Glutamatergic neuron (in vitro differentiated cells): ENCODE measurements around the gene DPPA4. TPM values are rescaled to one million over a fixed set of nuclear protein-coding genes. Genes with fewer than 3 reads are reported as not detected.
A peak's percentile ranks its signal among the peaks of the same experiment; 100 is the strongest.

Experiments used
- DNase-seq: peaks from one replicate; pipeline ENCODE4 v3.0.0; 2022
- H3K27ac Mint-ChIP-seq: one replicate; pipeline ENCODE4 v1.8.0; 2020; ENCODE audit warnings: mild to moderate bottlenecking, mixed read lengths, inconsistent platforms; ENCODE audit not compliant: unreplicated experiment
- H3K27me3 Mint-ChIP-seq: one replicate; pipeline ENCODE4 v1.8.0; 2020; ENCODE audit warnings: mild to moderate bottlenecking, moderate library complexity, mixed read lengths, inconsistent platforms; ENCODE audit not compliant: unreplicated experiment
- H3K36me3 Mint-ChIP-seq: one replicate; pipeline ENCODE4 v1.8.0; 2020; ENCODE audit warnings: mild to moderate bottlenecking, mixed read lengths, inconsistent platforms; ENCODE audit not compliant: unreplicated experiment
- H3K4me1 Mint-ChIP-seq: one replicate; pipeline ENCODE4 v1.8.0; 2020; ENCODE audit warnings: mild to moderate bottlenecking, low read depth, mixed read lengths, inconsistent platforms; ENCODE audit not compliant: unreplicated experiment
- H3K4me3 Mint-ChIP-seq: one replicate; pipeline ENCODE4 v1.8.0; 2020; ENCODE audit warnings: mild to moderate bottlenecking, mixed read lengths, inconsistent platforms; ENCODE audit not compliant: unreplicated experiment
- H3K9me3 Mint-ChIP-seq: one replicate; pipeline ENCODE4 v1.8.0; 2020; ENCODE audit warnings: mild to moderate bottlenecking, moderate library complexity, mixed read lengths, inconsistent platforms; ENCODE audit not compliant: unreplicated experiment
- total RNA-seq: library from RNA; stranded (reverse); fragmentation: NEBNext Ultra II Directional; extraction: Animal tissue kit (Norgen Biotek cat#: 25700); gene quantifications from one replicate; pipeline ENCODE4 v1.2.1, GENCODE V29; 2021; ENCODE audit not compliant: unreplicated experiment
- TF ChIP-seq, protein P1 (sequence below): fragments of 200-600 bp; sonication (generic); IDR thresholded peaks from one replicate; pipeline ENCODE4 v1.5.0; 2021; ENCODE audit not compliant: partially characterized antibody, unreplicated experiment

Gene DPPA4
- total RNA-seq, 1 donor from 2014 or later: 89.5 TPM

- H3K27me3 Mint-ChIP-seq: no peaks in the 10 kb centered on the region
- H3K4me1 Mint-ChIP-seq: peaks cover 15% of the 10 kb centered on the region
- H3K27ac Mint-ChIP-seq: no peak overlapping the region
- H3K36me3 Mint-ChIP-seq: no peaks in the 10 kb centered on the region
- H3K4me3 Mint-ChIP-seq: no peak overlapping the region
- DNase-seq: no peak
- TF ChIP-seq, protein P1, sequence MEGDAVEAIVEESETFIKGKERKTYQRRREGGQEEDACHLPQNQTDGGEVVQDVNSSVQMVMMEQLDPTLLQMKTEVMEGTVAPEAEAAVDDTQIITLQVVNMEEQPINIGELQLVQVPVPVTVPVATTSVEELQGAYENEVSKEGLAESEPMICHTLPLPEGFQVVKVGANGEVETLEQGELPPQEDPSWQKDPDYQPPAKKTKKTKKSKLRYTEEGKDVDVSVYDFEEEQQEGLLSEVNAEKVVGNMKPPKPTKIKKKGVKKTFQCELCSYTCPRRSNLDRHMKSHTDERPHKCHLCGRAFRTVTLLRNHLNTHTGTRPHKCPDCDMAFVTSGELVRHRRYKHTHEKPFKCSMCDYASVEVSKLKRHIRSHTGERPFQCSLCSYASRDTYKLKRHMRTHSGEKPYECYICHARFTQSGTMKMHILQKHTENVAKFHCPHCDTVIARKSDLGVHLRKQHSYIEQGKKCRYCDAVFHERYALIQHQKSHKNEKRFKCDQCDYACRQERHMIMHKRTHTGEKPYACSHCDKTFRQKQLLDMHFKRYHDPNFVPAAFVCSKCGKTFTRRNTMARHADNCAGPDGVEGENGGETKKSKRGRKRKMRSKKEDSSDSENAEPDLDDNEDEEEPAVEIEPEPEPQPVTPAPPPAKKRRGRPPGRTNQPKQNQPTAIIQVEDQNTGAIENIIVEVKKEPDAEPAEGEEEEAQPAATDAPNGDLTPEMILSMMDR: no peak
- H3K9me3 Mint-ChIP-seq: peaks cover 2% of the 10 kb centered on the region
These were observed 6.9 kb downstream of the DPPA4 start for GRCh38 chr3:109330405-109330804.

DNA sequence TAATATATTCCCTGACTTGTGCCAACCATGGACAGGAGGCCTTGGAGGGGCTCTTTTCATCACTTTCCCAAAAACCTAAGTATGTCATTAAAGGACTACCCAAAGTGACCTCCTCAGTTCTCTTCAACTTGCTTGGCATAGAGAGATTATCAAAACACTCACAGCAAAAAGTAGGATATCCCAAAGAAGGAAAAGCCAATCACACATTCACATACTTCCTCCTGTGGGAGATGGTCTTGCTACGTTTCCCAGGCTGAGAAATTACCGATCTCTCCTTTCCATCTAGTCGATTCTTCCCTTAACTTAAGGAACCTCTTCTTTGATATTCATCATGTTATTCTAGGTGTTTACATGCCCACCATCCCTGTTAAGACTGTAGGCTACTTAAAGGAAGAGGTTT lies 9.1 kb downstream of the DPPA4 start:
- H3K27ac Mint-ChIP-seq: no peak overlapping the region
- peaks cover 2% of the 10 kb centered on the region for H3K27me3 Mint-ChIP-seq
- H3K4me1 Mint-ChIP-seq: peaks cover 2% of the 10 kb centered on the region
- TF ChIP-seq, protein P1: no peak
- H3K36me3 Mint-ChIP-seq: no peaks in the 10 kb centered on the region
- no peaks in the 10 kb centered on the region for H3K9me3 Mint-ChIP-seq
- H3K4me3 Mint-ChIP-seq: no peak overlapping the region
- no peak for DNase-seq

- peaks cover 2% of the 10 kb centered on the region for H3K4me1 Mint-ChIP-seq
- no peaks in the 10 kb centered on the region for H3K9me3 Mint-ChIP-seq
- H3K27ac Mint-ChIP-seq: no peak overlapping the region
- no peaks in the 10 kb centered on the region for H3K36me3 Mint-ChIP-seq
- peaks cover 3% of the 10 kb centered on the region for H3K27me3 Mint-ChIP-seq
- TF ChIP-seq, protein P1: no peak
- H3K4me3 Mint-ChIP-seq: no peak overlapping the region
- DNase-seq: no peak
These were observed 11.7 kb downstream of the DPPA4 start for GRCh38 chr3:109325657-109326056.

DNA sequence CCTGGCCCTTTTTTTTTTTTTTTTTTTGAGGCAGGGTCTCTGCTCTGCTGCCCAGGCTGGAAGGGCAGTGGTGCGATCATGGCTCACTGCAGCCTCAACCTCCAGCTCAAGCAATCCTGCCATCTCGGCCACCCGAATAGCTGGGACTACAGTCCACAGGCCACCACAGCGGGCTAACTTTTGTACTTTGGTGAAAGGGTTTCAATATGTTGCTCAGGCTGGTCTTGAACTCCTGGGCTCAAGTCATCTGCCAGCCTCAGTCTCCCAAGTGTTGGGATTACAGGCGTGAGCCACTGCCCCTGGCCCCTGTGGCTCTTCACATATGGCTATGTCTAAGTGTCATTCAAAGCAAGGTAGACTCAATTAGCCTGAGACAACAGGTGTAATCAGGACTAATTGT lies 12.2 kb downstream of the DPPA4 start:
- TF ChIP-seq, protein P1: no peak
- Mint-ChIP-seq H3K27ac (peak overlapping the region; percentile 2), H3K36me3 (no peaks in the 10 kb centered on the region), H3K4me1 (peaks cover 2% of the 10 kb centered on the region), H3K27me3 (peaks cover 3% of the 10 kb centered on the region), H3K4me3 (no peak overlapping the region), H3K9me3 (no peaks in the 10 kb centered on the region)
- no peak for DNase-seq

DNA sequence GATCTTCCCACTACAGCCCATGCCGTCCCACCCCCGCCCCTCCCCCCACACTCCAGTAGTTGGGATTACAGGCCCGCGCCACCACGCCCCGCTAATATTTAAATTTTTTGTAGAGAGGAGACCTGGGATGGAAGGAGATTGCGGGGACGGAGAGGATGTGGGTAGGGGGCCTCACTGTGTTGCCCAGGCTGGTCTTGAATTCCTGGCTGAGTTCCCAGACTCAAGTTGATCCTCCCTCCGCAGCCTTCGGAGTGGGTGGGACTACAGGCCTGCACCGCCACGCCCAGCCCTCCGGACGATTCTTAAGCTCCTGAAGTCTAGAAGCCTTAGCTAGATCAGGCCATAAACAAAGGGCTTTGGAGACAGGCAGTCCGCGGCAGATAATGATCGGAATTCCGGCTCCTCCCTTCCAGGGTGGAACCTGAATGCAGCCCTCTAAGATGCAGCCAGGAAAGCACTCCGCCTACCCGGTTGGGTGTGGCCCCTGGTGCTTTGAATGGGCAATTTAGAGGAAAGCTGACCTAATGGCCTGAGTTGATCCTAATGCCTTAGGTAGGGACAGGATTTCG lies 21.1 kb downstream of the DPPA4 start, which contains the start of gene DPPA2:
Gene DPPA2 (minus strand): TSS at position 356 of the 569 bp plus-strand sequence. CDS start 1,975 bp downstream, outside the sequence.
- Mint-ChIP-seq H3K36me3 (no peaks in the 10 kb centered on the region), H3K27ac (no peak within 1 kb of the TSS), H3K9me3 (no peaks in the 10 kb centered on the region), H3K4me1 (peaks cover 6% of the 10 kb centered on the region), H3K27me3 (no peaks in the 10 kb centered on the region), H3K4me3 (no peak within 1 kb of the TSS)
- no peak for DNase-seq
- TF ChIP-seq, protein P1: no peak
